ENCODE measurements around the gene GJC2. TPM values are rescaled to one million over a fixed set of nuclear protein-coding genes. Genes with fewer than 3 reads are reported as not detected.

The GJC2 gene
- total and polyA plus RNA-seq, 10 of the 15 experiments (the other 5 are each of a cell fraction or from before 2014, with no cell fraction given): 0.04 to 0.44 (median 0.07) TPM; not detected in 4

DNA sequence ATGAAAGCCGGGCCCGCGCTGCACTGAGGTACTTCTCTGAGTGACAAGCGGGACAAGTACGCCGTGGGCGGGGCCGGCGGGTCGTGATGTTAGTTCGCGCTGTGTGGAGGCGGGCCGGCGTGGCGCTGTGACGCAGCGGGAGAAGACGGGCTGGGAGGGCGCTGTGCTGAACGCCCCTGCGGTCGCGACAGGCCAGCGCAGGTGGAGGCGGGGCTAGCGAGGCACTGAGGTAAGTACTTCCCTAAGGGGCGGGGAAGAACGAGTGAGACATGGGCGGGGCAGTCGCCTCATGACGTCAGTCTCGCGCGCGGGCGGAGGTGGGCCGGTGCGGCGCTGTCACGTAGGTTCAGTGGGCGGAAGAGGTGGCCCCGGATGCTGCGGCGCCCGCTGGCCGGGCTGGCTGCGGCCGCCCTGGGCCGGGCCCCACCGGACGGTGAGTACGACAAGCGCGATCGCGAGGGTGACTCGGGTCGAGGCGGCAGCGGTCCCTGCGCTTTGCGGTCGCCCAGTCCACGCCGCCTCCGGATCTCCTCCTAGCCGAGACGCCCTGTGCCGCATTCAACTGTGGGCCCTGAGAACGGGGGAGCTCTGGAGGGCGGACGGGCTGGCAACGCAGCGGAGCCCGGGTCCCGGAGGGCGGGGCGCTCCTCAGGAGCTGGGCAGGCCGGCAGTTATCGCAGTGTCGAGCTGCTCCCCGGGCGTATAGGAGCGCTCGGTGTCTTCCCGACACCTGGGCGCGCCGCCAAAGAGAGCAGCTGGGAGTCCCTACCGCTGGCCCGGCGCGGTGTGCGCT lies 9.6 kb upstream of the GJC2 start, which contains the start of gene GUK1 (continued):
- TF ChIP-seq, protein P1, sequence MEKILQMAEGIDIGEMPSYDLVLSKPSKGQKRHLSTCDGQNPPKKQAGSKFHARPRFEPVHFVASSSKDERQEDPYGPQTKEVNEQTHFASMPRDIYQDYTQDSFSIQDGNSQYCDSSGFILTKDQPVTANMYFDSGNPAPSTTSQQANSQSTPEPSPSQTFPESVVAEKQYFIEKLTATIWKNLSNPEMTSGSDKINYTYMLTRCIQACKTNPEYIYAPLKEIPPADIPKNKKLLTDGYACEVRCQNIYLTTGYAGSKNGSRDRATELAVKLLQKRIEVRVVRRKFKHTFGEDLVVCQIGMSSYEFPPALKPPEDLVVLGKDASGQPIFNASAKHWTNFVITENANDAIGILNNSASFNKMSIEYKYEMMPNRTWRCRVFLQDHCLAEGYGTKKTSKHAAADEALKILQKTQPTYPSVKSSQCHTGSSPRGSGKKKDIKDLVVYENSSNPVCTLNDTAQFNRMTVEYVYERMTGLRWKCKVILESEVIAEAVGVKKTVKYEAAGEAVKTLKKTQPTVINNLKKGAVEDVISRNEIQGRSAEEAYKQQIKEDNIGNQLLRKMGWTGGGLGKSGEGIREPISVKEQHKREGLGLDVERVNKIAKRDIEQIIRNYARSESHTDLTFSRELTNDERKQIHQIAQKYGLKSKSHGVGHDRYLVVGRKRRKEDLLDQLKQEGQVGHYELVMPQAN (conservative IDR thresholded peaks at IDR 0.05): peak; percentile 93
- no peak for TF ChIP-seq SIX5 (IDR thresholded peaks at IDR 0.05; ENCODE audit: low read depth, low read length, severe bottlenecking)
- TF ChIP-seq RELA (IDR thresholded peaks at IDR 0.05; ENCODE audit: borderline replicate concordance, partially characterized antibody): no peak
- TF ChIP-seq, protein P2, sequence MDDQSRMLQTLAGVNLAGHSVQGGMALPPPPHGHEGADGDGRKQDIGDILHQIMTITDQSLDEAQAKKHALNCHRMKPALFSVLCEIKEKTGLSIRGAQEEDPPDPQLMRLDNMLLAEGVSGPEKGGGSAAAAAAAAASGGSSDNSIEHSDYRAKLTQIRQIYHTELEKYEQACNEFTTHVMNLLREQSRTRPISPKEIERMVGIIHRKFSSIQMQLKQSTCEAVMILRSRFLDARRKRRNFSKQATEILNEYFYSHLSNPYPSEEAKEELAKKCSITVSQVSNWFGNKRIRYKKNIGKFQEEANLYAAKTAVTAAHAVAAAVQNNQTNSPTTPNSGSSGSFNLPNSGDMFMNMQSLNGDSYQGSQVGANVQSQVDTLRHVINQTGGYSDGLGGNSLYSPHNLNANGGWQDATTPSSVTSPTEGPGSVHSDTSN (IDR thresholded peaks at IDR 0.05; ENCODE audit: insufficient replicate concordance, low read depth, low read length): peak; percentile 92
- TF ChIP-seq KDM1A (IDR thresholded peaks at IDR 0.05; ENCODE audit: borderline replicate concordance): no peak
- no peak for TF ChIP-seq MTA3 (IDR thresholded peaks at IDR 0.05; ENCODE audit: borderline replicate concordance, low read length)
- 0 out of 4 replicates have a peak, but pooled peaks of 1 of the 2 experiments have one; percentile 10 for TF ChIP-seq EP300 (IDR thresholded peaks at IDR 0.05; ENCODE audit: borderline replicate concordance in 1 of 2, control insufficient read depth in 1 of 2, low read depth in 2 of 2, low read length in 2 of 2)
- TF ChIP-seq NR2C1 (IDR thresholded peaks at IDR 0.05): no peak
- no peak for TF ChIP-seq MEF2A (IDR thresholded peaks at IDR 0.05; ENCODE audit: insufficient read depth, low read depth, low read length)
- peak; percentile 55 for TF ChIP-seq IKZF1 (conservative IDR thresholded peaks at IDR 0.05)
- TF ChIP-seq WRNIP1 (IDR thresholded peaks at IDR 0.05; ENCODE audit: borderline replicate concordance, low read depth, low read length): no peak
- TF ChIP-seq, protein P3, sequence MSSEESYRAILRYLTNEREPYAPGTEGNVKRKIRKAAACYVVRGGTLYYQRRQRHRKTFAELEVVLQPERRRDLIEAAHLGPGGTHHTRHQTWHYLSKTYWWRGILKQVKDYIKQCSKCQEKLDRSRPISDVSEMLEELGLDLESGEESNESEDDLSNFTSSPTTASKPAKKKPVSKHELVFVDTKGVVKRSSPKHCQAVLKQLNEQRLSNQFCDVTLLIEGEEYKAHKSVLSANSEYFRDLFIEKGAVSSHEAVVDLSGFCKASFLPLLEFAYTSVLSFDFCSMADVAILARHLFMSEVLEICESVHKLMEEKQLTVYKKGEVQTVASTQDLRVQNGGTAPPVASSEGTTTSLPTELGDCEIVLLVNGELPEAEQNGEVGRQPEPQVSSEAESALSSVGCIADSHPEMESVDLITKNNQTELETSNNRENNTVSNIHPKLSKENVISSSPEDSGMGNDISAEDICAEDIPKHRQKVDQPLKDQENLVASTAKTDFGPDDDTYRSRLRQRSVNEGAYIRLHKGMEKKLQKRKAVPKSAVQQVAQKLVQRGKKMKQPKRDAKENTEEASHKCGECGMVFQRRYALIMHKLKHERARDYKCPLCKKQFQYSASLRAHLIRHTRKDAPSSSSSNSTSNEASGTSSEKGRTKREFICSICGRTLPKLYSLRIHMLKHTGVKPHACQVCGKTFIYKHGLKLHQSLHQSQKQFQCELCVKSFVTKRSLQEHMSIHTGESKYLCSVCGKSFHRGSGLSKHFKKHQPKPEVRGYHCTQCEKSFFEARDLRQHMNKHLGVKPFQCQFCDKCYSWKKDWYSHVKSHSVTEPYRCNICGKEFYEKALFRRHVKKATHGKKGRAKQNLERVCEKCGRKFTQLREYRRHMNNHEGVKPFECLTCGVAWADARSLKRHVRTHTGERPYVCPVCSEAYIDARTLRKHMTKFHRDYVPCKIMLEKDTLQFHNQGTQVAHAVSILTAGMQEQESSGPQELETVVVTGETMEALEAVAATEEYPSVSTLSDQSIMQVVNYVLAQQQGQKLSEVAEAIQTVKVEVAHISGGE (CRISPR knock-in tag; IDR thresholded peaks at IDR 0.05): no peak
- TF ChIP-seq NFYA (IDR thresholded peaks at IDR 0.05; ENCODE audit: borderline replicate concordance, low read depth, low read length): no peak
- TF ChIP-seq PAX8 (IDR thresholded peaks at IDR 0.05): no peak
- peak; percentile 95 for TF ChIP-seq ATF7 (IDR thresholded peaks at IDR 0.05; ENCODE audit: low read depth)
- no peak for TF ChIP-seq ZNF384 (IDR thresholded peaks at IDR 0.05; ENCODE audit: borderline replicate concordance, low read depth, low read length)
- TF ChIP-seq CEBPB (IDR thresholded peaks at IDR 0.05; ENCODE audit: borderline replicate concordance in 1 of 2, low read depth in 2 of 2, low read length in 2 of 2): no peak
- TF ChIP-seq, protein P4, sequence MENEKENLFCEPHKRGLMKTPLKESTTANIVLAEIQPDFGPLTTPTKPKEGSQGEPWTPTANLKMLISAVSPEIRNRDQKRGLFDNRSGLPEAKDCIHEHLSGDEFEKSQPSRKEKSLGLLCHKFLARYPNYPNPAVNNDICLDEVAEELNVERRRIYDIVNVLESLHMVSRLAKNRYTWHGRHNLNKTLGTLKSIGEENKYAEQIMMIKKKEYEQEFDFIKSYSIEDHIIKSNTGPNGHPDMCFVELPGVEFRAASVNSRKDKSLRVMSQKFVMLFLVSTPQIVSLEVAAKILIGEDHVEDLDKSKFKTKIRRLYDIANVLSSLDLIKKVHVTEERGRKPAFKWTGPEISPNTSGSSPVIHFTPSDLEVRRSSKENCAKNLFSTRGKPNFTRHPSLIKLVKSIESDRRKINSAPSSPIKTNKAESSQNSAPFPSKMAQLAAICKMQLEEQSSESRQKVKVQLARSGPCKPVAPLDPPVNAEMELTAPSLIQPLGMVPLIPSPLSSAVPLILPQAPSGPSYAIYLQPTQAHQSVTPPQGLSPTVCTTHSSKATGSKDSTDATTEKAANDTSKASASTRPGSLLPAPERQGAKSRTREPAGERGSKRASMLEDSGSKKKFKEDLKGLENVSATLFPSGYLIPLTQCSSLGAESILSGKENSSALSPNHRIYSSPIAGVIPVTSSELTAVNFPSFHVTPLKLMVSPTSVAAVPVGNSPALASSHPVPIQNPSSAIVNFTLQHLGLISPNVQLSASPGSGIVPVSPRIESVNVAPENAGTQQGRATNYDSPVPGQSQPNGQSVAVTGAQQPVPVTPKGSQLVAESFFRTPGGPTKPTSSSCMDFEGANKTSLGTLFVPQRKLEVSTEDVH (IDR thresholded peaks at IDR 0.05; ENCODE audit: low read depth, partially characterized antibody): no peak
- TF ChIP-seq FOXK2 (IDR thresholded peaks at IDR 0.05): no peak
- TF ChIP-seq MTA2 (IDR thresholded peaks at IDR 0.05; ENCODE audit: low read depth): no peak
